Endothelial cell of umbilical vein (primary cell): ENCODE results near the gene HOXD3. TPM values are rescaled to one million over a fixed set of nuclear protein-coding genes. Genes with fewer than 3 reads are reported as not detected.

Source experiments
- BruUV-seq: library from RNA; stranded (reverse); fragments of 400-500 nt; replicated peaks from 2 replicates; lab custom pipeline; 2021; lab: Mats Ljungman, UMichigan
- CTCF ChIA-PET: fragments of 300-600, 350-600 bp; sonication (Branson Sonifier 250); formaldehyde crosslinking; loops from one replicate; lab custom pipeline; 2021; ENCODE audit warnings: antibody characterized with exemption, inconsistent platforms; lab: Charles Lee
- POLR2A ChIA-PET: fragments of 300-600, 350-600 bp; sonication (Branson Sonifier 250); formaldehyde crosslinking; loops from one replicate; lab custom pipeline; 2021; ENCODE audit warnings: antibody characterized with exemption, inconsistent platforms; lab: Charles Lee
- DNase-seq: peaks from one replicate; pipeline ENCODE4 v3.0.0-alpha.2; 2011; ENCODE audit warnings: low read depth, low spot score
- FAIRE-seq: peaks from 2 replicates; lab custom pipeline; 2011; peaks lifted over from hg19 to GRCh38; lab: Jason Lieb, UNC
- H2AFZ ChIP-seq: 2 replicates; pipeline ENCODE4 v1.6.0; 2012; ENCODE audit warnings: low read depth, low read length, control low read depth, inconsistent platforms
- H3K27ac ChIP-seq: 2 replicates; pipeline ENCODE4 v1.5.1; 2011; ENCODE audit warnings: low read depth, mild to moderate bottlenecking, control low read depth, low read length, moderate library complexity; ENCODE audit not compliant: insufficient read depth
- H3K27me3 ChIP-seq, 2 experiments: 2 replicates each; pipeline versions ENCODE4 v1.6.0 to v1.6.1; 2011; ENCODE audit warnings: low read length in 2 of 2, mixed read lengths in 1 of 2; ENCODE audit not compliant: control insufficient read depth in 2 of 2, insufficient read depth in 2 of 2
- H3K36me3 ChIP-seq, 2 experiments: 2 replicates in 1 of 2; 3 replicates in 1 of 2; pipeline ENCODE4 v1.5.1; 2011; ENCODE audit warnings: low read length in 2 of 2, mild to moderate bottlenecking in 1 of 2, moderate library complexity in 1 of 2; ENCODE audit not compliant: control insufficient read depth in 2 of 2, insufficient read depth in 2 of 2; ENCODE audit errors: extremely low read depth in 1 of 2
- H3K4me1 ChIP-seq: 3 replicates; pipeline ENCODE4 v1.5.1; 2011; ENCODE audit warnings: mild to moderate bottlenecking, low read length; ENCODE audit not compliant: control insufficient read depth, insufficient read depth; ENCODE audit errors: extremely low read depth
- H3K4me2 ChIP-seq: 2 replicates; pipeline ENCODE4 v1.6.1; 2011; ENCODE audit warnings: low read length, control low read depth, mixed read lengths; ENCODE audit not compliant: insufficient read depth
- H3K4me3 ChIP-seq, 3 experiments: fragments of 200-600 bp in 1 of 3; sonication (generic), shearing (Covaris generic) in 1 of 3; replicated peaks in 1 of 3; 2 replicates each; pipeline ENCODE4 v1.5.1; 2011 to 2016; ENCODE audit warnings: control low read depth in 3 of 3, low read length in 3 of 3, mild to moderate bottlenecking in 2 of 3, inconsistent platforms in 1 of 3, low read depth in 1 of 3, moderate library complexity in 1 of 3; ENCODE audit not compliant: insufficient read depth in 1 of 3
- H3K79me2 ChIP-seq: 2 replicates; pipeline ENCODE4 v1.6.0; 2012; ENCODE audit warnings: low read length, inconsistent platforms; ENCODE audit not compliant: control insufficient read depth, insufficient read depth
- H3K9ac ChIP-seq: replicated peaks from 2 replicates; pipeline ENCODE3; 2011; ENCODE audit warnings: low read length, control low read depth; ENCODE audit not compliant: insufficient read depth; ENCODE audit errors: extremely low read depth
- H3K9me1 ChIP-seq: replicated peaks from 3 replicates; pipeline ENCODE4 v1.6.0; 2011; ENCODE audit warnings: mild to moderate bottlenecking, low read length; ENCODE audit not compliant: control insufficient read depth, insufficient read depth; ENCODE audit errors: extremely low read depth
- H3K9me3 ChIP-seq: replicated peaks from 2 replicates; pipeline ENCODE4 v1.5.1; 2012; ENCODE audit warnings: low read length, inconsistent platforms; ENCODE audit not compliant: control insufficient read depth, insufficient read depth
- H4K20me1 ChIP-seq: replicated peaks from 2 replicates; pipeline ENCODE3; 2011; ENCODE audit warnings: mild to moderate bottlenecking, low read length; ENCODE audit not compliant: control insufficient read depth, insufficient read depth; ENCODE audit errors: extremely low read depth
- CTCF ChIP-seq, 2 donors: IDR thresholded peaks; 1 replicate in 1 of 2; 2 replicates in 1 of 2; pipeline ENCODE4 v1.5.1; 2011; ENCODE audit warnings: low read length in 2 of 2, mild to moderate bottlenecking in 2 of 2, moderate library complexity in 2 of 2, control low read depth in 1 of 2, inconsistent platforms in 1 of 2, low read depth in 1 of 2; ENCODE audit not compliant: insufficient read depth in 1 of 2; ENCODE audit errors: extremely low read depth in 1 of 2
- EZH2 ChIP-seq: IDR thresholded peaks from 2 replicates; pipeline ENCODE4 v1.6.1; 2012; ENCODE audit warnings: borderline replicate concordance, low read depth, mild to moderate bottlenecking, moderate library complexity, low read length, inconsistent platforms; ENCODE audit not compliant: severe bottlenecking
- FOS ChIP-seq: IDR thresholded peaks from 2 replicates; pipeline ENCODE4 v1.6.1; 2011; ENCODE audit warnings: mild to moderate bottlenecking, low read length, moderate library complexity, borderline replicate concordance; ENCODE audit not compliant: insufficient read depth
- GATA2 ChIP-seq: IDR thresholded peaks from 2 replicates; pipeline ENCODE4 v1.7.0; 2011; ENCODE audit warnings: low read depth, mild to moderate bottlenecking, moderate library complexity, mixed read lengths, low read length; ENCODE audit not compliant: insufficient read length, insufficient read depth
- JUN ChIP-seq: IDR thresholded peaks from 2 replicates; pipeline ENCODE4 v1.6.1; 2011; ENCODE audit warnings: borderline replicate concordance, low read depth; ENCODE audit not compliant: insufficient read length, insufficient read depth
- MYC ChIP-seq: IDR thresholded peaks from one replicate; pipeline ENCODE4 v1.6.1; 2011; ENCODE audit warnings: mild to moderate bottlenecking, low read depth, low read length
- POLR2A ChIP-seq: IDR thresholded peaks from 2 replicates; pipeline ENCODE4 v1.6.1; 2012; ENCODE audit warnings: low read depth, mild to moderate bottlenecking, control low read depth, low read length
- POLR2AphosphoS5 ChIP-seq: IDR thresholded peaks from 2 replicates; pipeline ENCODE4 v1.6.1; 2012; ENCODE audit warnings: low read depth, mild to moderate bottlenecking, control low read depth, low read length, moderate library complexity; ENCODE audit not compliant: insufficient read depth
- dilution Hi-C: fragments of 300-500 bp; cut with MboI; formaldehyde crosslinking; loops from one replicate; pipeline ENCODE4 v1.15.0; 2019; ENCODE audit warnings: low sequenced_read_pairs; ENCODE audit not compliant: extremely low pct_ligation_motif_present
- intact Hi-C: fragments of 100-400 bp; cut with micrococcal nuclease; formaldehyde crosslinking; loops from one replicate; pipeline ENCODE4 v1.10.0; 2022
- polyA plus RNA-seq, 4 experiments: library from polyadenylated mRNA; depleted of rRNA in 3 of 4; stranded (reverse) in 3 of 4; unstranded in 1 of 4; fragments of >200 nt; gene quantifications; 2 replicates each; pipeline versions ENCODE4 v1.2.1 to v1.2.3, GENCODE V29; 2011 to 2012; ENCODE audit warnings: missing spikeins in 1 of 4
- total RNA-seq: library from RNA; stranded (reverse); gene quantifications from 2 replicates; pipeline ENCODE4 v1.2.3, GENCODE V29; 2021
- TF ChIP-seq, protein P1 (sequence below): IDR thresholded peaks from 2 replicates; pipeline ENCODE4 v1.6.1; 2011; ENCODE audit not compliant: insufficient read depth, insufficient read length

HOXD3 gene
- total and polyA plus RNA-seq, 2 donors (not counting 3 experiments of a cell fraction or from before 2014, with no cell fraction given) = 2.9 to 20.9 TPM

GRCh38 chr2:176165370-176166050 lies 8.4 kb downstream of the HOXD3 start:
- ChIA-PET CTCF (interaction anchor here (1.0 kb wide), 3 partner anchors 22 to 389 kb away, joined by 3 to 4 read pairs (median 4); partner anchors contain the start of gene HOXD1), POLR2A (no interaction called here)
- peaks cover 3% of the 10 kb centered on the region for H3K4me1 ChIP-seq
- TF ChIP-seq POLR2A (no peak), EZH2 (no peak), MYC (no peak), POLR2AphosphoS5 (no peak), GATA2 (no peak), JUN (no peak), CTCF (IDR thresholded peaks at IDR 0.05; ENCODE audit: extremely low read depth in 1 of 2, insufficient read depth in 1 of 2, low read depth in 1 of 2, low read length in 2 of 2) (no peak), FOS (no peak)
- TF ChIP-seq, protein P1, sequence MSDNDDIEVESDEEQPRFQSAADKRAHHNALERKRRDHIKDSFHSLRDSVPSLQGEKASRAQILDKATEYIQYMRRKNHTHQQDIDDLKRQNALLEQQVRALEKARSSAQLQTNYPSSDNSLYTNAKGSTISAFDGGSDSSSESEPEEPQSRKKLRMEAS = no peak
- H3K9me3 ChIP-seq = no peaks in the 10 kb centered on the region
- no peaks in the 10 kb centered on the region for H3K79me2 ChIP-seq
- H3K4me3 ChIP-seq = peak overlapping the region in 2 of 3 experiments; percentile 1 to 37
- H3K27ac ChIP-seq = no peak overlapping the region
- H3K9ac ChIP-seq = no peak overlapping the region
- H2AFZ ChIP-seq = no peak overlapping the region
- peaks cover 5 to 15% of the 10 kb centered on the region in 2 experiments for H3K27me3 ChIP-seq
- dilution Hi-C loops = no loop called here
- H3K4me2 ChIP-seq = peak overlapping the region; percentile 73
- DNase-seq (no peak), FAIRE-seq (no peak)
- H4K20me1 ChIP-seq = no peaks in the 10 kb centered on the region
- H3K9me1 ChIP-seq = no peaks in the 10 kb centered on the region
- BruUV-seq = no TSS peak
- no peaks in the 10 kb centered on the region for H3K36me3 ChIP-seq
- intact Hi-C loops = no loop called here
